MM.1S (cell line): ENCODE data around the gene RBM11.

ENCODE experiments used
- DNase-seq: peaks from one replicate; pipeline ENCODE4 v3.0.0-alpha.2; 2015
- H2AFZ ChIP-seq: fragments of 300-600 bp; sonication (generic); 2 replicates; pipeline ENCODE4 v1.6.0; 2016; ENCODE audit warnings: antibody characterized with exemption, low read length
- H3F3A ChIP-seq: fragments of 300-600 bp; sonication (generic); 2 replicates; pipeline ENCODE4 v1.6.1; 2016; ENCODE audit warnings: mild to moderate bottlenecking, antibody characterized with exemption, low read length, moderate library complexity, mixed read lengths; ENCODE audit not compliant: insufficient read depth
- H3K27ac ChIP-seq: fragments of 300-600 bp; sonication (generic); 2 replicates; pipeline ENCODE4 v1.5.1; 2016; ENCODE audit warnings: mild to moderate bottlenecking, low read length
- H3K27me3 ChIP-seq: fragments of 300-600 bp; sonication (generic); replicated peaks from 2 replicates; pipeline ENCODE4 v1.6.0; 2016; ENCODE audit warnings: low read length; ENCODE audit not compliant: insufficient read depth
- H3K36me3 ChIP-seq: fragments of 300-600 bp; sonication (generic); replicated peaks from 2 replicates; pipeline ENCODE4 v1.6.1; 2016; ENCODE audit warnings: mild to moderate bottlenecking, low read length, mixed read lengths; ENCODE audit not compliant: insufficient read depth
- H3K4me1 ChIP-seq: fragments of 300-600 bp; sonication (generic); 2 replicates; pipeline ENCODE4 v1.6.1; 2016; ENCODE audit warnings: low read length, mixed read lengths
- H3K4me2 ChIP-seq: fragments of 300-600 bp; sonication (generic); 2 replicates; pipeline ENCODE4 v1.6.0; 2016; ENCODE audit warnings: low read depth, low read length
- H3K4me3 ChIP-seq: fragments of 300-600 bp; sonication (generic); 2 replicates; pipeline ENCODE4 v1.5.1; 2016; ENCODE audit warnings: low read length, mixed read lengths
- H3K79me2 ChIP-seq: fragments of 300-600 bp; sonication (generic); 2 replicates; pipeline ENCODE4 v1.6.1; 2016; ENCODE audit warnings: mixed run types, low read length, mixed read lengths
- H3K9ac ChIP-seq: fragments of 300-600 bp; sonication (generic); 2 replicates; pipeline ENCODE4 v1.6.1; 2016; ENCODE audit warnings: low read length, mixed read lengths
- H3K9me2 ChIP-seq: fragments of 300-600 bp; sonication (generic); replicated peaks from 2 replicates; pipeline ENCODE4 v1.6.1; 2016; ENCODE audit warnings: mild to moderate bottlenecking, low read length, mixed read lengths; ENCODE audit not compliant: insufficient read depth
- H3K9me3 ChIP-seq: fragments of 300-600 bp; sonication (generic); replicated peaks from 2 replicates; pipeline ENCODE4 v1.6.1; 2016; ENCODE audit warnings: mild to moderate bottlenecking, low read length, mixed read lengths; ENCODE audit not compliant: insufficient read depth
- H4K20me1 ChIP-seq: fragments of 300-600 bp; sonication (generic); 2 replicates; pipeline ENCODE4 v1.6.1; 2016; ENCODE audit warnings: mild to moderate bottlenecking, low read length, moderate library complexity, mixed read lengths; ENCODE audit not compliant: insufficient read depth
- EZH2 ChIP-seq: fragments of 300-600 bp; sonication (generic); optimal IDR thresholded peaks from 2 replicates; pipeline ENCODE3; 2017; ENCODE audit warnings: low read depth, mild to moderate bottlenecking, antibody characterized with exemption, low read length, mixed read lengths
- EZH2phosphoT487 ChIP-seq: fragments of 300-600 bp; sonication (generic); IDR thresholded peaks from 2 replicates; pipeline ENCODE4 v1.6.1; 2018; ENCODE audit warnings: antibody characterized with exemption, low read length
- TF ChIP-seq, protein P1 (sequence below): fragments of 300-600 bp; sonication (generic); IDR thresholded peaks from 2 replicates; pipeline ENCODE4 v1.5.1; 2016; ENCODE audit warnings: antibody characterized with exemption, low read length, mixed read lengths

RBM11 gene

DNA sequence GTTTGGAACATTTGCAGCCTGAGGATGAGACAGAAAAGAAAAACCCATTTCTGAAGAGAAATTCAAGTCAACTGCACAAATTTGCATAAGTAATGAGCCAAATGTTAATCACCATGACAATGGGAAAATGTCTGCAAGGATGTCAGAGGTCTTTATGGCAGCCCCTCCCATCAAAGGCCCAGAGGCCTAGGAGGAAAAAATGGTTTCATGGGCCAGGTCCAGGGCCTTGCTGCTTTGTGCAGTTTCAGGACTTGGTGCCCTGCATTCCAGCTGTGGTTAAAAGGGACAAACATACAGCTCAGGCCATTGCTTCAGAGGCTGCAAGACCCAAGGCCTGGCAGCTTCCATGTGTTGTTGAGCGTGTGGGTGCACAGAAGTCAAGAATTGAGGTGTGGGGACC lies 13.4 kb downstream of the RBM11 start:
- Histone ChIP-seq H3K4me1 (no peaks in the 10 kb centered on the region), H3K4me2 (no peak overlapping the region), H3F3A (no peaks in the 10 kb centered on the region), H3K9me3 (no peaks in the 10 kb centered on the region), H4K20me1 (no peaks in the 10 kb centered on the region), H3K27me3 (no peaks in the 10 kb centered on the region), H3K4me3 (no peak overlapping the region), H2AFZ (no peak overlapping the region), H3K27ac (no peak overlapping the region), H3K9ac (no peak overlapping the region), H3K9me2 (no peaks in the 10 kb centered on the region), H3K36me3 (no peaks in the 10 kb centered on the region), H3K79me2 (no peaks in the 10 kb centered on the region)
- DNase-seq = no peak
- TF ChIP-seq, protein P1, sequence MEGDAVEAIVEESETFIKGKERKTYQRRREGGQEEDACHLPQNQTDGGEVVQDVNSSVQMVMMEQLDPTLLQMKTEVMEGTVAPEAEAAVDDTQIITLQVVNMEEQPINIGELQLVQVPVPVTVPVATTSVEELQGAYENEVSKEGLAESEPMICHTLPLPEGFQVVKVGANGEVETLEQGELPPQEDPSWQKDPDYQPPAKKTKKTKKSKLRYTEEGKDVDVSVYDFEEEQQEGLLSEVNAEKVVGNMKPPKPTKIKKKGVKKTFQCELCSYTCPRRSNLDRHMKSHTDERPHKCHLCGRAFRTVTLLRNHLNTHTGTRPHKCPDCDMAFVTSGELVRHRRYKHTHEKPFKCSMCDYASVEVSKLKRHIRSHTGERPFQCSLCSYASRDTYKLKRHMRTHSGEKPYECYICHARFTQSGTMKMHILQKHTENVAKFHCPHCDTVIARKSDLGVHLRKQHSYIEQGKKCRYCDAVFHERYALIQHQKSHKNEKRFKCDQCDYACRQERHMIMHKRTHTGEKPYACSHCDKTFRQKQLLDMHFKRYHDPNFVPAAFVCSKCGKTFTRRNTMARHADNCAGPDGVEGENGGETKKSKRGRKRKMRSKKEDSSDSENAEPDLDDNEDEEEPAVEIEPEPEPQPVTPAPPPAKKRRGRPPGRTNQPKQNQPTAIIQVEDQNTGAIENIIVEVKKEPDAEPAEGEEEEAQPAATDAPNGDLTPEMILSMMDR = no peak
- TF ChIP-seq EZH2phosphoT487 (no peak), EZH2 (no peak)

DNA sequence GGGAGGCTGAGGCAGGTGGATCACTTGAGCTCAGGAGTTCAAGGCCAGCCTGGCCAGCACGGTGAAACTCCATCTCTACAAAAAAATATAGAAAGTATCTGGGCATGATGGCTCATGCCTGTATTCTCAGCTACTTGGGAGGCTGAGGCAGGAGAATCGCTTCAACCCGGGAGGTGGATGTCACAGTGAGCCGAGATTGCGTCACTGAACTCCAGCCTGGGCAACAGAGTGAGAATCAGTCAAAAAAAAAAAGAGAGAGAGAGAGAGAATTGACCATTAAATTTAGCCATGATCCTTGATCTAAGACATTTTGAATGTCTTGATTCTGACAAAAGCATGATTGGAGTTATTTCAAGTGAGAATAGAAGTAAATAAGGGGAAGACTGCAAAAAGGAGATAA lies 19.1 kb downstream of the RBM11 start:
- Histone ChIP-seq H3K4me3 (no peak overlapping the region), H3K27ac (no peak overlapping the region), H3K27me3 (no peaks in the 10 kb centered on the region), H3K4me2 (no peak overlapping the region), H3K9ac (no peak overlapping the region), H3K4me1 (no peaks in the 10 kb centered on the region), H3K79me2 (no peaks in the 10 kb centered on the region), H3K9me3 (no peaks in the 10 kb centered on the region), H3K9me2 (no peaks in the 10 kb centered on the region), H3F3A (no peaks in the 10 kb centered on the region), H3K36me3 (no peaks in the 10 kb centered on the region), H4K20me1 (no peaks in the 10 kb centered on the region), H2AFZ (no peak overlapping the region)
- DNase-seq = no peak
- no peak for TF ChIP-seq EZH2
- TF ChIP-seq, protein P1 = no peak
- no peak for TF ChIP-seq EZH2phosphoT487

GRCh38 chr21:14236180-14236579 lies 20.2 kb downstream of the RBM11 start:
- no peaks in the 10 kb centered on the region for H3K9me2 ChIP-seq
- no peak overlapping the region for H3K9ac ChIP-seq
- H3F3A ChIP-seq = no peaks in the 10 kb centered on the region
- no peak for DNase-seq
- H3K27me3 ChIP-seq = no peaks in the 10 kb centered on the region
- H3K79me2 ChIP-seq = no peaks in the 10 kb centered on the region
- no peaks in the 10 kb centered on the region for H3K4me1 ChIP-seq
- H3K4me2 ChIP-seq = no peak overlapping the region
- TF ChIP-seq EZH2phosphoT487 = no peak
- TF ChIP-seq EZH2 = no peak
- TF ChIP-seq, protein P1 = no peak
- no peaks in the 10 kb centered on the region for H3K9me3 ChIP-seq
- H3K4me3 ChIP-seq = no peak overlapping the region
- no peaks in the 10 kb centered on the region for H4K20me1 ChIP-seq
- H3K27ac ChIP-seq = no peak overlapping the region
- H3K36me3 ChIP-seq = no peaks in the 10 kb centered on the region
- no peak overlapping the region for H2AFZ ChIP-seq
